ENCODE measurements around the gene AFF4. TPM values are rescaled to one million over a fixed set of nuclear protein-coding genes. Genes with fewer than 3 reads are reported as not detected.
A peak's percentile ranks its signal among the peaks of the same experiment; 100 is the strongest.

AFF4 gene
- total RNA-seq, 1 donor from 2014 or later, result 128 TPM

DNA sequence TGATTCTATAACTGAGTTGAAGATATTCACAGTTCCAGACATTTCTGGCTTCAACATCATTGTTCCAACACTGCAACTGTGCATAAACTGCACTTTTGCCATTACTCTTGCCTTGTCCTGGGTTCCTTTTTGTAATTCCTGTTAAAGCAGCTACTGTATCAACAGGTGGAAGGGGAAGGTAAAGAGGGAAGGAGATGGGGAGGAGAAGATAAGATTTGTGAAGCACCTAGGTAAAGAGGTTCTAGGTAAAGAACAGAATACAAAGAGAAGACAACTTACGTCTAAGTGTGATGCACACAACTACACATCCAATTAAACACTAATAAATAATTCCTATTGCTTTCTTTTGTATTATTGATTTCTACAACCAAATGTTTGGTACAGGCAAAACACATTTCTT, 53.7 kb downstream of the AFF4 start:
- H3K4me3 Mint-ChIP-seq (ENCODE audit: unreplicated experiment), result no peak overlapping the region
- TF ChIP-seq, protein P1, sequence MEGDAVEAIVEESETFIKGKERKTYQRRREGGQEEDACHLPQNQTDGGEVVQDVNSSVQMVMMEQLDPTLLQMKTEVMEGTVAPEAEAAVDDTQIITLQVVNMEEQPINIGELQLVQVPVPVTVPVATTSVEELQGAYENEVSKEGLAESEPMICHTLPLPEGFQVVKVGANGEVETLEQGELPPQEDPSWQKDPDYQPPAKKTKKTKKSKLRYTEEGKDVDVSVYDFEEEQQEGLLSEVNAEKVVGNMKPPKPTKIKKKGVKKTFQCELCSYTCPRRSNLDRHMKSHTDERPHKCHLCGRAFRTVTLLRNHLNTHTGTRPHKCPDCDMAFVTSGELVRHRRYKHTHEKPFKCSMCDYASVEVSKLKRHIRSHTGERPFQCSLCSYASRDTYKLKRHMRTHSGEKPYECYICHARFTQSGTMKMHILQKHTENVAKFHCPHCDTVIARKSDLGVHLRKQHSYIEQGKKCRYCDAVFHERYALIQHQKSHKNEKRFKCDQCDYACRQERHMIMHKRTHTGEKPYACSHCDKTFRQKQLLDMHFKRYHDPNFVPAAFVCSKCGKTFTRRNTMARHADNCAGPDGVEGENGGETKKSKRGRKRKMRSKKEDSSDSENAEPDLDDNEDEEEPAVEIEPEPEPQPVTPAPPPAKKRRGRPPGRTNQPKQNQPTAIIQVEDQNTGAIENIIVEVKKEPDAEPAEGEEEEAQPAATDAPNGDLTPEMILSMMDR (IDR thresholded peaks at IDR 0.05), result no peak
- peaks cover 14% of the 10 kb centered on the region for H3K4me1 Mint-ChIP-seq (ENCODE audit: low read depth)
- H3K9me3 Mint-ChIP-seq (ENCODE audit: low read depth), result no peaks in the 10 kb centered on the region
- no peaks in the 10 kb centered on the region for H3K27me3 Mint-ChIP-seq (ENCODE audit: low read depth)
- DNase-seq (ENCODE audit: low spot score), result no peak
- H3K27ac Mint-ChIP-seq (ENCODE audit: unreplicated experiment), result no peak overlapping the region
- peaks cover 20% of the 10 kb centered on the region for H3K36me3 Mint-ChIP-seq (ENCODE audit: low read depth)

DNA sequence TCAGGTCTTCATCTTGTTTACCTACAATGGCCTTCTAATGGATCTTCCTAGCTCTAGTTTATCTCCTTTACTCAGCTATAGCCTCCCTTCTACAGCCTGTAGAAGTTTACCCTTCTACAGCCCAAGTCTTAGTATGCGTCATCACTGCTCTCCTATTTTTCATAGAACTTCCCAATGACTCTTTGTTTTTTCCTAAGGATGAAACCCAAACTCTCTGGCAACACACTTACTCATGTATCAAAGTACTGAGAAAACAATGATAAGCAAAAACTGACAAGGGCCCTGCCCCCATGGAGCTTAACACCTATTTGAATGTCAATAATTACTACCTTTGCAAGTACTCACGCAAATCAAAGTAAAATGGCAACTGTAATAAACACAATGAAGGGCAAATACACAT, 56.3 kb downstream of the AFF4 start:
- TF ChIP-seq, protein P1 (IDR thresholded peaks at IDR 0.05), result no peak
- no peaks in the 10 kb centered on the region for H3K27me3 Mint-ChIP-seq (ENCODE audit: low read depth)
- peaks cover 20% of the 10 kb centered on the region for H3K36me3 Mint-ChIP-seq (ENCODE audit: low read depth)
- no peak overlapping the region for H3K4me3 Mint-ChIP-seq (ENCODE audit: unreplicated experiment)
- DNase-seq (ENCODE audit: low spot score), result no peak
- H3K27ac Mint-ChIP-seq (ENCODE audit: unreplicated experiment), result no peak overlapping the region
- no peaks in the 10 kb centered on the region for H3K9me3 Mint-ChIP-seq (ENCODE audit: low read depth)
- peaks cover 11% of the 10 kb centered on the region for H3K4me1 Mint-ChIP-seq (ENCODE audit: low read depth)

DNA sequence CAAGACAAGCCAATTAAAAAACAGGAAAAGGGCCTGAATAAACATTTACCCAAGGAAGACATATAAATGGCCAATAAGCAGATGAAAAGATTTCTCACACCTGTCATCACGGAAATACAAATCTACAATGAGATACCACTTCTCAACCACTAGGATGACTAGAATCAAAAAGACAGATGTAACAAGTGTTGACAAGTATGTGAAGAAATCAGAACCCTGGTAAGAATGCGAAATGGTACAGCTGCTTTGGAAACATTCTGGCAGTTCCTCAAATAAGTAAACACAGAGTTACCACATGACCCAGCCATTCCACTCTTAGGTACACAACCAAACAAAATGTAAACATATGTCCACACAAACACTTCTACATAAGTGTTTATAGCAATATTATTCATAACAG, 57.5 kb downstream of the AFF4 start:
- H3K4me3 Mint-ChIP-seq (ENCODE audit: unreplicated experiment), result no peak overlapping the region
- DNase-seq (ENCODE audit: low spot score), result no peak
- no peak overlapping the region for H3K27ac Mint-ChIP-seq (ENCODE audit: unreplicated experiment)
- no peaks in the 10 kb centered on the region for H3K9me3 Mint-ChIP-seq (ENCODE audit: low read depth)
- peaks cover 15% of the 10 kb centered on the region for H3K36me3 Mint-ChIP-seq (ENCODE audit: low read depth)
- no peaks in the 10 kb centered on the region for H3K27me3 Mint-ChIP-seq (ENCODE audit: low read depth)
- TF ChIP-seq, protein P1 (IDR thresholded peaks at IDR 0.05), result peak; percentile 27
- peaks cover 8% of the 10 kb centered on the region for H3K4me1 Mint-ChIP-seq (ENCODE audit: low read depth)

DNA sequence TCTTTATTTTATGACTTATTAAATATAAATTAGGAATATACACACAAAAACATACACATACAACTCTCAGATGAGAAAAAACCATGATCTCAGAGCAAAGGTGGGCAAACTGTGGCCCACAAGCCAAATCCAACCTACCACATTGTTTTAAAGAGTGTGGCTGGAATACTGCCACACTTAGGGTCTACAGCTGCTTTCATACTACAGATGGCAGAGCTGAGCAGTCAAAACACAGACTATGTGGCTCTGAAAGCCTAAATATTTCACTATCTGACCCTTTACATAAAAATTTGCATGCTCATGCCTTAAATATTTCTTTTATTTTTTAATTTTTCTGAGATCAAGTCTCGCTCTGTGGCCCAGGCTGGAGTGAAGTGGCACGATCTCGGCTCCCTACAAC, 61.7 kb downstream of the AFF4 start:
- no peak overlapping the region for H3K27ac Mint-ChIP-seq (ENCODE audit: unreplicated experiment)
- no peaks in the 10 kb centered on the region for H3K27me3 Mint-ChIP-seq (ENCODE audit: low read depth)
- no peaks in the 10 kb centered on the region for H3K4me1 Mint-ChIP-seq (ENCODE audit: low read depth)
- TF ChIP-seq, protein P1 (IDR thresholded peaks at IDR 0.05), result peak; percentile 61
- no peaks in the 10 kb centered on the region for H3K9me3 Mint-ChIP-seq (ENCODE audit: low read depth)
- peaks cover 21% of the 10 kb centered on the region for H3K36me3 Mint-ChIP-seq (ENCODE audit: low read depth)
- no peak for DNase-seq (ENCODE audit: low spot score)
- no peak overlapping the region for H3K4me3 Mint-ChIP-seq (ENCODE audit: unreplicated experiment)

DNA sequence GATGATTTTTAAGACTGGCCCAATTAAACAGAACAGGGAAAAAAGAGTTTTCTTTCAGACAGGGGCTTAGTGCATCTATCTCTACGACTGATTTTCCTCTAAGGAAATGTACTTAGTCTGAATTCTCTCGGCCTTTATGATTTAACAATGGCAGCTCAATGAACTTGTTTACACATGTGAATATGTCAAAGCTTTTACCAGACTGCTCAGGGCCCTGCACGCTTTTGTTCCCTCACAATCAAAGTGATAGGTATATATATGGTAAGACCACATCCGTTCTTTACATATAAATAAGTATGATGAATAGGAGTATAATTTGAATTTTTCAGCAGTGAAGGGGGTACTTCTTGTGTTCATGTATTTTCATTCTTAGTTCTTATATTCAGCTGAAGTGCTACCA, 62.4 kb downstream of the AFF4 start:
- TF ChIP-seq, protein P1 (IDR thresholded peaks at IDR 0.05), result no peak
- H3K4me3 Mint-ChIP-seq (ENCODE audit: unreplicated experiment), result no peak overlapping the region
- H3K36me3 Mint-ChIP-seq (ENCODE audit: low read depth), result peaks cover 28% of the 10 kb centered on the region
- no peaks in the 10 kb centered on the region for H3K27me3 Mint-ChIP-seq (ENCODE audit: low read depth)
- no peak for DNase-seq (ENCODE audit: low spot score)
- no peaks in the 10 kb centered on the region for H3K9me3 Mint-ChIP-seq (ENCODE audit: low read depth)
- H3K27ac Mint-ChIP-seq (ENCODE audit: unreplicated experiment), result no peak overlapping the region
- H3K4me1 Mint-ChIP-seq (ENCODE audit: low read depth), result peaks cover 3% of the 10 kb centered on the region
